T-helper 22 cell (primary cell): Measurements from ENCODE around the gene PTGER2.
A peak's percentile ranks its signal among the peaks of the same experiment; 100 is the strongest.

ENCODE experiments used
- DNase-seq: peaks from one replicate; pipeline ENCODE4 v3.0.0-alpha.2; 2020; ENCODE audit warnings: low read depth

The PTGER2 gene

GRCh38 chr14:52305014-52305413, 9.1 kb upstream of the PTGER2 start:
- DNase-seq, result no peak

- DNase-seq, result no peak
Measured at GRCh38 chr14:52307376-52307775, 6.7 kb upstream of the PTGER2 start.

GRCh38 chr14:52307905-52308304, 6.2 kb upstream of the PTGER2 start:
- no peak for DNase-seq

- no peak for DNase-seq
Measured at GRCh38 chr14:52310541-52310940, 3.6 kb upstream of the PTGER2 start.

GRCh38 chr14:52312931-52313355, 1.2 kb upstream of the PTGER2 start:
- no peak for DNase-seq

GRCh38 chr14:52313462-52313861, 650 bp upstream of the PTGER2 start:
- DNase-seq, result no peak

- DNase-seq, result peak; percentile 9
Measured at GRCh38 chr14:52314595-52315354, 663 bp downstream of the PTGER2 start.

- no peak for DNase-seq
Measured at GRCh38 chr14:52315355-52315718, 1.2 kb downstream of the PTGER2 start.

GRCh38 chr14:52318062-52318461, 4.0 kb downstream of the PTGER2 start:
- no peak for DNase-seq

GRCh38 chr14:52318826-52319645, 4.9 kb downstream of the PTGER2 start:
- no peak for DNase-seq

GRCh38 chr14:52319919-52320318, 5.8 kb downstream of the PTGER2 start:
- no peak for DNase-seq

GRCh38 chr14:52325126-52325525, 11.0 kb downstream of the PTGER2 start:
- DNase-seq, result no peak

- DNase-seq, result no peak
Measured at GRCh38 chr14:52325630-52326029, 11.5 kb downstream of the PTGER2 start.

GRCh38 chr14:52327374-52328226, 13.5 kb downstream of the PTGER2 start:
- no peak for DNase-seq

- DNase-seq, result no peak
Measured at GRCh38 chr14:52328276-52328675, 14.2 kb downstream of the PTGER2 start.

- no peak for DNase-seq
Measured at GRCh38 chr14:52329678-52330369, 15.7 kb downstream of the PTGER2 start.

GRCh38 chr14:52332269-52332668, 18.2 kb downstream of the PTGER2 start:
- DNase-seq, result no peak

GRCh38 chr14:52333108-52333507, 19.0 kb downstream of the PTGER2 start:
- DNase-seq, result no peak

GRCh38 chr14:52333823-52334657, 19.9 kb downstream of the PTGER2 start:
- DNase-seq, result no peak

GRCh38 chr14:52336241-52336640, 22.1 kb downstream of the PTGER2 start:
- no peak for DNase-seq
